GM12875 (cell line): Measurements from ENCODE around the gene HSPG2.
"Not testable (repeated sequence)": the region's sequence is repeated elsewhere in the genome, so short reads cannot be mapped to it uniquely, and the experiment has no call there.

Source experiments
- H3K4me3 ChIP-seq: one replicate; pipeline ENCODE4 v1.5.1; 2011; ENCODE audit warnings: low read depth, low read length, control low read depth
- CTCF ChIP-seq: IDR thresholded peaks from 2 replicates; pipeline ENCODE4 v1.5.1; 2011; ENCODE audit warnings: low read depth, mild to moderate bottlenecking, control low read depth, inconsistent platforms, low read length, moderate library complexity, borderline replicate concordance; ENCODE audit not compliant: insufficient read depth

The HSPG2 gene

DNA sequence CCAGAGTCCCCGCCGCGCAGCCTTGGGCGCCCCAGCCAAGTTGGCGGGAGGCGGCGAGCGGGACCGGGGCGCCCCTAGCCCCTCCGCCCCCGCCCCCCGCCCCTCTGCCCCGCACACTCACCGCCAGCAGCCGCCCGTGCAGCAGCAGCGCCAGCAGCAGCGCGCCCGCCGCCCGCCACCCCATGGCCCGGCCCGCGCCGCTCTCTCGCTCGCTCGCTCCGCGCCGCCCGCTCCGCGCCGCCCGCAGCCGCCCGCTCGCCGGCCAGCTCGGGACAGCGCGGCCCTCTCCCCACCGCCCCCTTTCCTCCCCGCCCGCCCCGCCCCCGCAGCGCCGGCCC lies at the start of gene HSPG2:
TSS of gene HSPG2 (minus strand) at position 277 of the 338 bp plus-strand sequence. CDS start at position 184, 93 bp downstream.
- no peak within 1 kb of the TSS for H3K4me3 ChIP-seq
- TF ChIP-seq CTCF = no peak

DNA sequence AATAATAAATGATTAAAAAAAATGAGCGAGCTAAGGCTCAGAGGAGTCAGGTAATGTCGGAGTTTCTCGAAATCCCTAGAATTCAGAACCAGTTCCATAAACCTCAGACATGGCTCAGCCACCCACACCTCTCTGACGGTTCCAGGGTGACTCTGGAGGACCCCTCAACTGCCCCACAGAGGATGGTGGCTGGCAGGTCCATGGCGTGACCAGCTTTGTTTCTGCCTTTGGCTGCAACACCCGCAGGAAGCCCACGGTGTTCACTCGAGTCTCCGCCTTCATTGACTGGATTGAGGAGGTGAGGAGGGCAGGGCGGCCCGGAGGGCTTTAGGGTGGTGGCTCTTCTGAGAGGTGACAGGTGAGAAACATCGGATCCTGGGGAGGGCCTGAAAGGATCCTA lies 49.3 kb upstream of the HSPG2 start:
- not testable (repeated sequence) for H3K4me3 ChIP-seq

GRCh38 chr1:21985893-21986292 lies 48.8 kb upstream of the HSPG2 start:
- not testable (repeated sequence) for H3K4me3 ChIP-seq

GRCh38 chr1:21983539-21983938 lies 46.4 kb upstream of the HSPG2 start:
- H3K4me3 ChIP-seq = not testable (repeated sequence)

DNA sequence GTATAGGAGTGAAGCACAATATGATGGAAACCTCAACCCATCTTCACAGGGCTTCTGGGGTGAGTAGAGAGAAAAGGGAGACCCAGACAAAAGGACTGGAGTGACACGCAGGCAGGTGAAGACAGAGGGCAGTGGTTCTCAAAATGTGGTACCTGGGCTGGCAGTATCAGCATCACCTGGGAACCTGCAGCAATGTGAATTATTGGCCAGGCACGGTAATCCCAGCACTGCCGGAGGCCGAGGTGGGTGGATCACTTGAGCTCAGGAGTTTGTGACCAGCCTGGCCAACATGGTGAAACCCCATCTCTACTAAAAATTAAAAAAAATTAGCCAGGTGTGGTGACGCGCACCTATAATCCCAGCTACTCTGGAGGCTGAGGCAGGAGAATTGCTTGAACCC lies 45.0 kb upstream of the HSPG2 start:
- H3K4me3 ChIP-seq = not testable (repeated sequence)

DNA sequence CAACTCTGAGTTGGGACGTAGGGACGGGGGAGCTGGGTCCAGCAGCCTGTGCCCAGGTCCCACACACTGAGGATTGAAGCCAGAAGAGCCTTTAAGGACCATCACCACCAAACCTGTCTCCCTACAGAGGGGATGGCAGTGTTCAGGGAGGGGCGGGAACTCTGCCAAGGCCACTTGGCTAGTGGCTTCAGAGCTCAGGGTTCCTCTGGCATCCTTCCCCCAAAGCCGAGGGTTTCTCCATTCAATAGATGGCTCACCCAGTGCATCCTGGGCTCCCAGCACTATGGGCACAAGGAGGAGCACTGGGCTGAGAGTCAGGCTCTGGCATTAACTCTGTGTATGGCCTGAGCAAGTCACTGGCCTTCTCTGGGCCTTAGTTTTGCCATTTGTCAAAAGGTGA lies 44.1 kb upstream of the HSPG2 start:
- not testable (repeated sequence) for H3K4me3 ChIP-seq

GRCh38 chr1:21980515-21981220 lies 43.6 kb upstream of the HSPG2 start:
- not testable (repeated sequence) for H3K4me3 ChIP-seq

GRCh38 chr1:21978209-21978608 lies 41.1 kb upstream of the HSPG2 start:
- H3K4me3 ChIP-seq = not testable (repeated sequence)

- not testable (repeated sequence) for H3K4me3 ChIP-seq
These were observed 39.7 kb upstream of the HSPG2 start, which contains the start of gene CELA3B for GRCh38 chr1:21976703-21977239. Gene CELA3B, plus strand, starts transcription at chr1:21977022. Its CDS starts 18 bp downstream, at chr1:21977040.

- not testable (repeated sequence) for H3K4me3 ChIP-seq
These were observed 38.2 kb upstream of the HSPG2 start for GRCh38 chr1:21975296-21975695.

DNA sequence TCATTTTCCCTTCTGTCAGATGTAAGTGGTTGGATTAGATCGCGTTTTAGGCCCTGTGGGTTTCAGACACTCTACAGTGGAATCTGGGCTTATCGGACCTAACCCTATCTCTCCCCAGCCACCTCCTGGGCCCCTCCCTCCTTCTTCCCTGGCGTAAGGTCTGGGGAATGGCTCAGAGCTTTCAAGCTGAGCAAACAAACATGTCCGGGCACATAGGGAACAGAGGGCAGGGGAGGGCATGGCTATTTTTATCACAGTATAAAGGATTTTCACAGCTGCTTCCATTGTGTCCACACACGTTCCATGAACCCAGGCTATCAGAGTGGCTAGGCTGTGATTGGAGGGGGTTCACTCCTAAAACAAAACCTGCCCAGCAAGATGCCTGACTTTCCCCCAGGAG lies 37.6 kb upstream of the HSPG2 start:
- not testable (repeated sequence) for H3K4me3 ChIP-seq

GRCh38 chr1:21973948-21974347 lies 36.8 kb upstream of the HSPG2 start:
- not testable (repeated sequence) for H3K4me3 ChIP-seq

DNA sequence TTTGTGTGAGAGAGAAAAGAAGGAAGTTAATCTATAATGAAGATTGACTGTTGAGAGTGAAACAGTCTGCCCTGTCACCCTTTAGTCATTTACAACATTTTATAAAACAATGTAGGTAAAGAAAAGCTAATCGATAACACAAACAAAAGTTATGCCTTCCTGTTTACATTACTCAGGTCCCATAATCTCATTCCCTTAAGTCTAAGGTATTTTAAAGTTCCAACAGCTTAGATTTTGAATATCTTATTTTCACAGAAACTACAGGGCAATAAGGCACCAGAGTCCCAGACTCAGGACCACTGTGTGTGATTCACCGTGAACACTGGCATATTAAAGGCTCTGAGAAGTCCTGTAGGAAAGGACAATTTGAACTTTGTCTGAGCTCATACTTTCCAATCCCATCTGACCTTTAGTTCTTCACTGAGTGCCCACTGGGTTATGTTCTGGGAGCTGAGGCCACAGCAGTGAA lies 35.9 kb upstream of the HSPG2 start:
- H3K4me3 ChIP-seq = not testable (repeated sequence)

GRCh38 chr1:21970523-21970922 lies 33.4 kb upstream of the HSPG2 start:
- not testable (repeated sequence) for H3K4me3 ChIP-seq

- H3K4me3 ChIP-seq = not testable (repeated sequence)
These were observed 32.0 kb upstream of the HSPG2 start for GRCh38 chr1:21969066-21969465.

DNA sequence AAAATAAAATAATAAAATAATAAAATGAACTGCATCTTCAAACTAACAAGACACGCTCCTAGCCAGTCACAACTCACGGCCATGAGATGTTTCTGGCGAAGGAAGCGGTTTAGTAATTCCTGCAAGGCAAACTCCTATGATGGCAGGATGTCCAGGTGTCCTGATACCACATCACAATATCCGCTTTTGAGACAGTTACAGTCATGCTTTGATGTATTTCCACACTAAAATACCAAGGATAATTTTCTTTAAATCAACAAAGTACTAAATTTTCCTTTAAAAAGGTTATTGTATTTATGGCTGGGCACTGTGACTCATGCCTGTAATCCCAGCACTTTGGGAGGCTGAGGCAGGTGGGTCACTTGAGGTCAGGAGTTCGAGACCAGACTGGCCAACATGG lies 30.1 kb upstream of the HSPG2 start:
- not testable (repeated sequence) for H3K4me3 ChIP-seq
